Trophoblast cell (in vitro differentiated cells and primary cell): ENCODE data around the gene PDCD4. TPM values are rescaled to one million over a fixed set of nuclear protein-coding genes. Genes with fewer than 3 reads are reported as not detected.
A peak's percentile ranks its signal among the peaks of the same experiment; 100 is the strongest.

Source experiments
- DNase-seq, 2 donors: peaks; one replicate each; pipeline ENCODE4 v3.0.0-alpha.2; 2016
- H2AFZ ChIP-seq: 2 replicates; pipeline ENCODE4 v1.6.1; 2013; ENCODE audit warnings: low read length, moderate library complexity, mild to moderate bottlenecking; ENCODE audit not compliant: insufficient read depth, poor library complexity
- H2AK5ac ChIP-seq: 2 replicates; pipeline ENCODE4 v1.6.1; 2013; ENCODE audit warnings: mild to moderate bottlenecking, low read length
- H2BK120ac ChIP-seq: 2 replicates; pipeline ENCODE4 v1.6.1; 2013; ENCODE audit warnings: low read length, mild to moderate bottlenecking, moderate library complexity; ENCODE audit not compliant: insufficient read depth, poor library complexity
- H2BK12ac ChIP-seq: 2 replicates; pipeline ENCODE4 v1.6.1; 2013; ENCODE audit warnings: mild to moderate bottlenecking, low read length, moderate library complexity
- H2BK5ac ChIP-seq: 2 replicates; pipeline ENCODE4 v1.6.1; 2013; ENCODE audit warnings: low read length, low read depth, moderate library complexity, mild to moderate bottlenecking; ENCODE audit not compliant: poor library complexity
- H3K14ac ChIP-seq: 2 replicates; pipeline ENCODE4 v1.6.1; 2013; ENCODE audit warnings: mild to moderate bottlenecking, low read length
- H3K18ac ChIP-seq: 2 replicates; pipeline ENCODE4 v1.6.1; 2013; ENCODE audit warnings: mild to moderate bottlenecking, low read length
- H3K23ac ChIP-seq: 2 replicates; pipeline ENCODE4 v1.6.1; 2013; ENCODE audit warnings: low read length
- H3K27ac ChIP-seq: 2 replicates; pipeline ENCODE4 v1.5.1; 2013; ENCODE audit warnings: low read depth, mild to moderate bottlenecking, inconsistent platforms, low read length, moderate library complexity
- H3K27me3 ChIP-seq: 2 replicates; pipeline ENCODE4 v1.6.1; 2013; ENCODE audit warnings: inconsistent platforms, mild to moderate bottlenecking, low read length, moderate library complexity; ENCODE audit not compliant: insufficient read depth
- H3K36me3 ChIP-seq, 2 experiments: 1 replicate in 1 of 2; 2 replicates in 1 of 2; pipeline ENCODE4 v1.6.1; 2013; ENCODE audit warnings: low read length in 2 of 2, mild to moderate bottlenecking in 2 of 2, moderate library complexity in 1 of 2; ENCODE audit not compliant: insufficient read depth in 2 of 2, control insufficient read depth in 1 of 2
- H3K4ac ChIP-seq: 2 replicates; pipeline ENCODE4 v1.6.1; 2013; ENCODE audit warnings: low read depth, mild to moderate bottlenecking, low read length, moderate library complexity
- H3K4me1 ChIP-seq, 2 experiments: 1 replicate in 1 of 2; 2 replicates in 1 of 2; pipeline ENCODE4 v1.6.1; 2013; ENCODE audit warnings: low read length in 2 of 2, mild to moderate bottlenecking in 2 of 2, moderate library complexity in 1 of 2; ENCODE audit not compliant: insufficient read depth in 2 of 2, control insufficient read depth in 1 of 2
- H3K4me2 ChIP-seq: 2 replicates; pipeline ENCODE4 v1.6.1; 2013; ENCODE audit warnings: inconsistent platforms, mild to moderate bottlenecking, low read length, moderate library complexity
- H3K4me3 ChIP-seq: 2 replicates; pipeline ENCODE4 v1.5.1; 2013; ENCODE audit warnings: mild to moderate bottlenecking, low read depth, low read length, inconsistent platforms
- H3K79me1 ChIP-seq: one replicate; pipeline ENCODE4 v1.6.1; 2013; ENCODE audit warnings: low read length
- H3K79me2 ChIP-seq: 2 replicates; pipeline ENCODE4 v1.6.1; 2013; ENCODE audit warnings: low read length, mild to moderate bottlenecking; ENCODE audit not compliant: control insufficient read depth, insufficient read depth, poor library complexity
- H3K9ac ChIP-seq: 2 replicates; pipeline ENCODE4 v1.6.1; 2013; ENCODE audit warnings: mild to moderate bottlenecking, low read length
- H3K9me3 ChIP-seq: 2 replicates; pipeline ENCODE4 v1.6.1; 2013; ENCODE audit warnings: low read depth, mild to moderate bottlenecking, control low read depth, inconsistent platforms, low read length; ENCODE audit not compliant: insufficient read depth
- H4K12ac ChIP-seq: 2 replicates; pipeline ENCODE4 v1.6.1; 2013; ENCODE audit warnings: low read depth, mild to moderate bottlenecking, low read length, moderate library complexity
- H4K8ac ChIP-seq: 2 replicates; pipeline ENCODE4 v1.6.1; 2013; ENCODE audit warnings: low read depth, mild to moderate bottlenecking, low read length, moderate library complexity
- H4K91ac ChIP-seq: one replicate; pipeline ENCODE4 v1.6.1; 2013; ENCODE audit warnings: low read depth, mild to moderate bottlenecking, low read length, moderate library complexity
- WGBS: extraction: QIAGEN DNeasy Blood & Tissue Kit; methylation state at CpG from one replicate; pipeline ENCODE4 v1.1.7; 2013; ENCODE audit warnings: missing lambda C conversion rate; ENCODE audit not compliant: insufficient read length, insufficient coverage; ENCODE audit errors: extremely low coverage; 5-methylcytosine and 5-hydroxymethylcytosine counted together
- polyA plus RNA-seq: library from polyadenylated mRNA; stranded (reverse); fragments of 200-250 nt; gene quantifications from 2 replicates; pipeline ENCODE4 v1.2.3, GENCODE V29; 2013

PDCD4 gene
- 57.0 and 61.1 TPM in 2 replicates for polyA plus RNA-seq

DNA sequence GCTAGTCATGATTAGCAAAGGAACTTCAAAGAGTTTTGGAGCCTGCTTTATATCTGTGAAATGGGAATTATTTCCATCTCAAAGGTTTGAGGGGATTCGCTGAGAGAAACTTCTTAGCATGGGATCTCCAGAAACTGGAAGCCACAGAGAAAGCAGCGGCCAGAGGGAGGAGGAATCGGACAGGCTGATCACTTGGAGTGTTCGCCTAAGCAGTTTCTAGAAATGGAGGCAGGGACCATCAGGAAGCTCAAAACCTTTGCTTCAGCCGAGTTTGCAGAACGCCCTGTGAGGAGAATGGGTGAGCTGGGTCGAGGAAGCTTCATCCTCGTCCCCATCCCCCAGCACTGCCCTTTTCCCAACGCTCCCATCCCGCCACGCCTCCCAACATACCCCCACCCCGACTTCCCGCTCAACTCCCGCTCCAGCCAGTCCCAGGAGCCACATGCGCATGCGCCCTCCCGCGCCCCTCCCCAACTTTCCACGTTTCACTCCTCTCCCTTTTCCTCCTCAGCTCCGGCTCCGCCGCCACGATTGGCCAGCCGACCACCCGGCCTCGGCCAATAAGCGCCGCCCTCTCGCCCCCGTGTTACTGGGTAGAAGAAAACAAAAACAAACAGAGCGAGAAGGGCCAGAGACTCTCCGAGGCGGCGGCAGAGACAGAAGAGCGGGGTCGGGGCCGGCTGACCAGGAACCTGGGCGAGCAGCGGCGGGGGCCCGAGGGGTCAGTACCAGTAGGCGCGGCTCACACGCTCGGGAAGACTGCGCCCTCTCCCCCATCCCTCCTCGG, at the start of gene PDCD4:
TSS of gene PDCD4 (plus strand) at position 631 of the 787 bp plus-strand sequence. CDS start 4,100 bp downstream, outside the sequence.
- H3K4me2 ChIP-seq, result peak within 1 kb of the TSS; percentile 84
- H3K4ac ChIP-seq, result peak within 1 kb of the TSS; percentile 65
- no peak within 1 kb of the TSS for H3K23ac ChIP-seq
- H3K9ac ChIP-seq, result peak within 1 kb of the TSS; percentile 84
- peak within 1 kb of the TSS; percentile 68 for H2BK120ac ChIP-seq
- peak within 1 kb of the TSS; percentile 67 for H2BK12ac ChIP-seq
- no peaks in the 10 kb centered on the region for H3K27me3 ChIP-seq
- H2BK5ac ChIP-seq, result peak within 1 kb of the TSS; percentile 76
- WGBS, result no CpG with 5 or more reads among the region's 47 CpGs
- peak within 1 kb of the TSS; percentile 94 for H3K27ac ChIP-seq
- H3K18ac ChIP-seq, result peak within 1 kb of the TSS; percentile 71
- H3K4me3 ChIP-seq, result peak within 1 kb of the TSS; percentile 87
- H3K14ac ChIP-seq, result peak within 1 kb of the TSS; percentile 85
- peak within 1 kb of the TSS; percentile 91 for H4K91ac ChIP-seq
- peak within 1 kb of the TSS; percentile 48 for H2AK5ac ChIP-seq
- peak within 1 kb of the TSS; percentile 83 for H4K12ac ChIP-seq
- H3K4me1 ChIP-seq, result peaks cover 7 to 8% of the 10 kb centered on the region in 2 experiments
- peak within 1 kb of the TSS; percentile 78 for H2AFZ ChIP-seq
- peaks cover 13% of the 10 kb centered on the region for H3K79me1 ChIP-seq
- peak within 1 kb of the TSS; percentile 87 for H4K8ac ChIP-seq
- H3K9me3 ChIP-seq, result no peaks in the 10 kb centered on the region
- peak; percentile 97 to 99 for DNase-seq
- peaks cover 4% of the 10 kb centered on the region for H3K79me2 ChIP-seq
- H3K36me3 ChIP-seq, result no peaks in the 10 kb centered on the region

DNA sequence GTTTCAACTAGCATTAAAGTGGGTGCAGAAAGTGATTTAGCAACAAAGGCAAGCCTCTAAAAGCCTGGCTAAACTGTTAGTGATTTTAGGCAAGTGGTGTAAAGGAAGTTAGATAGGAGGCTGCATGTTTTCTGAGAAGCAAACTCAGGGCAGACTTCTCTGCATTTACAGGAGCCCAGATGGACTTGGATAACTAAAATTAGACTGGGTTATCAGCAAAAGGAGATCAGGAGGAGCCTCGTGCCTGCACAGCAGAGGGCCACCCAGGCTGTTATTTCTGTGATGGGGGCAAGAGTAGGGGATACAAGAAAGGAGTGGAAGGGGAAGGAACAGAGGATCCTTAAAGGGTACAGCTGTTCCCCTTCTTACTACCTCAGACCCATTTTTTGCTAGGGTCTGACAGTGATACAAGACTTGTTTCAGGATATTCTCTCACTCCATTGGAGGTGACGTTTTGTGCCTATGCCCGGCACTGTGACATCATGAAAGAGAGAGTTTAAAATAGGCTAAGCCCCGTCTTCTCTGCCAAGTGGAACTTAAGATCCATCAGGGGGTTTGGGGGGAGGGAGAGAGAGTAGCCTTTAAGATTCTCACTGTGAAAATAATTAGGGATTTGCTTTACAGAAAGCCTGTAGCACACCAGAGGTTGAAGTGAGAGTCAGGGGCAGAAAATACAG, 49.6 kb upstream of the PDCD4 start:
- DNase-seq, result peak in 1 of 2 donors; percentile 53
- H3K36me3 ChIP-seq, result no peaks in the 10 kb centered on the region
- no peak overlapping the region for H3K9ac ChIP-seq
- H4K8ac ChIP-seq, result no peak overlapping the region
- no peak overlapping the region for H4K12ac ChIP-seq
- no peak overlapping the region for H2AK5ac ChIP-seq
- H2BK12ac ChIP-seq, result peak overlapping the region; percentile 21
- no peak overlapping the region for H3K4ac ChIP-seq
- H4K91ac ChIP-seq, result peak overlapping the region; percentile 41
- peak overlapping the region; percentile 47 for H3K4me2 ChIP-seq
- peaks cover 16% of the 10 kb centered on the region for H3K79me1 ChIP-seq
- no peaks in the 10 kb centered on the region for H3K27me3 ChIP-seq
- H3K4me3 ChIP-seq, result no peak overlapping the region
- H3K14ac ChIP-seq, result no peak overlapping the region
- no peak overlapping the region for H2AFZ ChIP-seq
- peak overlapping the region; percentile 37 for H3K27ac ChIP-seq
- no peak overlapping the region for H2BK120ac ChIP-seq
- H3K23ac ChIP-seq, result no peak overlapping the region
- H2BK5ac ChIP-seq, result peak overlapping the region; percentile 18
- WGBS, result no CpG with 5 or more reads among the region's 4 CpGs
- H3K9me3 ChIP-seq, result no peaks in the 10 kb centered on the region
- H3K4me1 ChIP-seq, result peaks cover 23 to 36% of the 10 kb centered on the region in 2 experiments
- H3K18ac ChIP-seq, result no peak overlapping the region
- no peaks in the 10 kb centered on the region for H3K79me2 ChIP-seq

- no peak overlapping the region for H2AFZ ChIP-seq
- WGBS, result no CpG with 5 or more reads among the region's 8 CpGs
- H3K4me2 ChIP-seq, result peak overlapping the region; percentile 47
- DNase-seq, result peak; percentile 94 to 99
- peak overlapping the region; percentile 58 for H2BK5ac ChIP-seq
- no peak overlapping the region for H2AK5ac ChIP-seq
- H4K12ac ChIP-seq, result no peak overlapping the region
- H3K18ac ChIP-seq, result no peak overlapping the region
- peaks cover 16% of the 10 kb centered on the region for H3K79me1 ChIP-seq
- no peak overlapping the region for H3K4me3 ChIP-seq
- H4K8ac ChIP-seq, result no peak overlapping the region
- H3K79me2 ChIP-seq, result no peaks in the 10 kb centered on the region
- peaks cover 23 to 38% of the 10 kb centered on the region in 2 experiments for H3K4me1 ChIP-seq
- H3K4ac ChIP-seq, result no peak overlapping the region
- H3K36me3 ChIP-seq, result no peaks in the 10 kb centered on the region
- peak overlapping the region; percentile 20 for H4K91ac ChIP-seq
- H3K27me3 ChIP-seq, result no peaks in the 10 kb centered on the region
- peak overlapping the region; percentile 37 for H2BK120ac ChIP-seq
- H3K9me3 ChIP-seq, result no peaks in the 10 kb centered on the region
- H3K9ac ChIP-seq, result no peak overlapping the region
- H3K14ac ChIP-seq, result no peak overlapping the region
- H2BK12ac ChIP-seq, result peak overlapping the region; percentile 15
- peak overlapping the region; percentile 61 for H3K27ac ChIP-seq
- H3K23ac ChIP-seq, result no peak overlapping the region
Observed at GRCh38 chr10:110822712-110823311, 48.9 kb upstream of the PDCD4 start.

- Histone ChIP-seq H3K4me3 (no peak overlapping the region), H2BK120ac (no peak overlapping the region), H4K8ac (no peak overlapping the region), H3K14ac (no peak overlapping the region), H3K18ac (no peak overlapping the region), H3K27ac (peak overlapping the region; percentile 61), H3K27me3 (no peaks in the 10 kb centered on the region), H2AFZ (no peak overlapping the region), H3K9ac (no peak overlapping the region), H3K9me3 (no peaks in the 10 kb centered on the region), H3K23ac (no peak overlapping the region), H3K36me3 (no peaks in the 10 kb centered on the region), H3K79me1 (peaks cover 12% of the 10 kb centered on the region), H2BK5ac (no peak overlapping the region), H3K79me2 (no peaks in the 10 kb centered on the region), H3K4ac (no peak overlapping the region), H3K4me1 (peaks cover 16 to 32% of the 10 kb centered on the region in 2 experiments), H2AK5ac (no peak overlapping the region), H2BK12ac (no peak overlapping the region), H4K12ac (no peak overlapping the region), H3K4me2 (no peak overlapping the region), H4K91ac (no peak overlapping the region)
- WGBS, result no CpG with 5 or more reads among the region's 1 CpG
- peak; percentile 73 to 90 for DNase-seq
Observed at GRCh38 chr10:110824152-110824441, 47.6 kb upstream of the PDCD4 start.
